D721Med (cell line): ENCODE data around the gene BMPER.

Source experiments
- DNase-seq: peaks from one replicate; pipeline ENCODE4 v3.0.0; 2011; ENCODE audit warnings: low spot score; ENCODE audit not compliant: insufficient read length
- FAIRE-seq: peaks from 2 replicates; lab custom pipeline; 2011; peaks lifted over from hg19 to GRCh38; lab: Jason Lieb, UNC
- CTCF ChIP-seq: IDR thresholded peaks from 2 replicates; pipeline ENCODE4 v1.5.1; 2012; ENCODE audit warnings: mild to moderate bottlenecking, control low read depth; ENCODE audit not compliant: insufficient read depth; ENCODE audit errors: missing control alignments

BMPER gene

GRCh38 chr7:34034728-34035127 is 129.4 kb downstream of the BMPER start:
- FAIRE-seq (no peak), DNase-seq (no peak)
- TF ChIP-seq CTCF = no peak

GRCh38 chr7:34036051-34036920 is 130.9 kb downstream of the BMPER start:
- no peak for DNase-seq
- FAIRE-seq = no peak
- no peak for TF ChIP-seq CTCF

GRCh38 chr7:34036972-34037792 is 131.8 kb downstream of the BMPER start:
- DNase-seq = no peak
- TF ChIP-seq CTCF = no peak
- no peak for FAIRE-seq

GRCh38 chr7:34038816-34039470 is 133.6 kb downstream of the BMPER start:
- FAIRE-seq (no peak), DNase-seq (no peak)
- TF ChIP-seq CTCF = no peak

GRCh38 chr7:34041707-34042106 is 136.4 kb downstream of the BMPER start:
- TF ChIP-seq CTCF = no peak
- no peak for DNase-seq
- FAIRE-seq = no peak

GRCh38 chr7:34042406-34042805 is 137.1 kb downstream of the BMPER start:
- TF ChIP-seq CTCF = no peak
- no peak for DNase-seq
- FAIRE-seq = no peak
